Stimulated activated CD8-positive, alpha-beta memory T cell treated with anti-CD3 and anti-CD28 coated beads, Interleukin-12 subunit alpha, Interleukin-12 subunit beta, amount 100 ng/mL, for 24 hours (primary cell): Measurements from ENCODE around the gene DUSP22.
"Not testable (repeated sequence)": the region's sequence is repeated elsewhere in the genome, so short reads cannot be mapped to it uniquely, and the experiment has no call there.

Source experiments
- DNase-seq: peaks from one replicate; pipeline ENCODE4 v3.0.0-alpha.2; 2020; ENCODE audit errors: extremely low read depth

The DUSP22 gene

GRCh38 chr6:323730-324088, 31.4 kb downstream of the DUSP22 start:
- no peak for DNase-seq

GRCh38 chr6:324116-324728, 31.9 kb downstream of the DUSP22 start:
- no peak for DNase-seq

GRCh38 chr6:324729-325125, 32.4 kb downstream of the DUSP22 start:
- no peak for DNase-seq

- DNase-seq = not testable (repeated sequence)
Measured at GRCh38 chr6:325161-325860, 33.0 kb downstream of the DUSP22 start.

GRCh38 chr6:326066-326465, 33.8 kb downstream of the DUSP22 start:
- DNase-seq = not testable (repeated sequence)

GRCh38 chr6:326896-327537, 34.7 kb downstream of the DUSP22 start:
- DNase-seq = no peak

- DNase-seq = no peak
Measured at GRCh38 chr6:327538-328116, 35.3 kb downstream of the DUSP22 start.

GRCh38 chr6:328136-328670, 35.9 kb downstream of the DUSP22 start:
- no peak for DNase-seq

- DNase-seq = no peak
Measured at GRCh38 chr6:328924-329323, 36.6 kb downstream of the DUSP22 start.

- DNase-seq = no peak
Measured at GRCh38 chr6:329888-330691, 37.8 kb downstream of the DUSP22 start.

- DNase-seq = no peak
Measured at GRCh38 chr6:330948-331347, 38.7 kb downstream of the DUSP22 start.

- DNase-seq = no peak
Measured at GRCh38 chr6:331622-332521, 39.6 kb downstream of the DUSP22 start.

GRCh38 chr6:332671-333070, 40.4 kb downstream of the DUSP22 start:
- DNase-seq = no peak

GRCh38 chr6:333379-334002, 41.2 kb downstream of the DUSP22 start:
- DNase-seq = no peak

- no peak for DNase-seq
Measured at GRCh38 chr6:334536-335510, 42.5 kb downstream of the DUSP22 start.

GRCh38 chr6:335572-335971, 43.3 kb downstream of the DUSP22 start:
- DNase-seq = no peak

- no peak for DNase-seq
Measured at GRCh38 chr6:336159-337114, 44.1 kb downstream of the DUSP22 start.

GRCh38 chr6:337805-338368, 45.6 kb downstream of the DUSP22 start:
- no peak for DNase-seq
